Immature natural killer cell (primary cell): Measurements from ENCODE around the gene ACTN4. TPM values are rescaled to one million over a fixed set of nuclear protein-coding genes. Genes with fewer than 3 reads are reported as not detected.

Experiments used
- DNase-seq, 3 donors: peaks; one replicate each; pipeline ENCODE4 v3.0.0; 2022; ENCODE audit warnings: mixed read lengths in 1 of 3
- H3K27ac Mint-ChIP-seq, 6 donors: one replicate each; pipeline ENCODE4 v1.8.0; 2020; ENCODE audit warnings: mixed read lengths in 6 of 6, mild to moderate bottlenecking in 5 of 6, inconsistent platforms in 4 of 6, moderate library complexity in 3 of 6
- H3K27me3 Mint-ChIP-seq, 3 donors: one replicate each; pipeline ENCODE4 v1.8.0; 2020 to 2021; ENCODE audit warnings: low read depth in 3 of 3, mild to moderate bottlenecking in 3 of 3, mixed read lengths in 3 of 3, moderate library complexity in 3 of 3, inconsistent platforms in 1 of 3
- H3K36me3 Mint-ChIP-seq, 3 donors: one replicate each; pipeline ENCODE4 v1.8.0; 2020; ENCODE audit warnings: mixed read lengths in 3 of 3, inconsistent platforms in 2 of 3, mild to moderate bottlenecking in 2 of 3
- H3K4me1 Mint-ChIP-seq, 2 donors: one replicate each; pipeline ENCODE4 v1.8.0; 2020; ENCODE audit warnings: inconsistent platforms in 2 of 2, mild to moderate bottlenecking in 2 of 2, mixed read lengths in 2 of 2, moderate library complexity in 1 of 2
- H3K4me3 Mint-ChIP-seq, 5 donors: one replicate each; pipeline ENCODE4 v1.8.0; 2020; ENCODE audit warnings: mild to moderate bottlenecking in 5 of 5, mixed read lengths in 5 of 5, inconsistent platforms in 3 of 5, moderate library complexity in 3 of 5
- H3K9me3 Mint-ChIP-seq, 6 donors: one replicate each; pipeline ENCODE4 v1.8.0; 2020; ENCODE audit warnings: mild to moderate bottlenecking in 6 of 6, mixed read lengths in 6 of 6, inconsistent platforms in 4 of 6, moderate library complexity in 3 of 6
- polyA plus RNA-seq, 3 donors: library from polyadenylated mRNA; unstranded; fragments of 300-500 nt; fragmentation: Illumina TruSeq; gene quantifications; one replicate each; pipeline ENCODE4 v1.2.3, GENCODE V29; 2021

Gene ACTN4
- polyA plus RNA-seq, 3 donors from 2014 or later: 8.5 to 68.3 (median 17.4) TPM

DNA sequence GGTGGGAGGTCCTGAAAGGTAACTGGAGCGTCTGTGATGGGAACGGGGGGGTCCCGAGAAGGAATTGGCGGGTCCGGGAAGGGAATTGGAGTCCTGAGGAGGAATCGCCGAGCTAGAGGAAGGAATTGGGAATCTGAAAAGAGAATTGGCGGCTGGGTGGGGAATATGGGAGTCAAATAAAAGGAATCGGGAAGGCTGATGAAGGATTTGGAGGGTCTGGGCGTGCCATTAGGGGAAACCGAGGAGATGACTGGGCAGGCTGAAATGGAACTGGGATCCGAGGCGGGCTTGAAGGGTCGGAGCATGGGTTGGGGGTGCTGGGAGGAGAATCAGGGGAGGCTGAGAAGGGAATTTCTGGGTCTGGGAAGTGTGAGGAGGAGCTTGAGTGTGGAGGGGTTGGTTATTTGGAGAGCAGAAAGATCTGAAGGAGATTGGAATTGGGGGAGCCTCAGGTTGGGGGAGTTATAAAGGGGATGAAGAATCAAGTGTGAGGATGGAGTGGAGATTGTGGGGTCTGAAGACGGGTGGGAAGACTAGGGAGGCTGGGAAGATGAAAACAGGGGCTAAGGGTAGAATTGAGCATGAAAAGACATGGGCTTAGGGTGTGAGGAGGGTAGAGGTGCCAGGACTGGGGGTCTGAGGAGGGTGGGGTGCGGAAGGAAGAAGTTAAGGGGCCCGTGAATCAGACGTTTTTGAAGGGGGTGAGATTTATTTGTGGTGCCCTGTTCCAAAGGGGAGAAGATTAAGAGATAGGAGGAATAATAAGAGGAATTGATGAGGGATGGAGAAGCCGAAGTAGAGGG is 718 bp downstream of the ACTN4 start:
- H3K36me3 Mint-ChIP-seq: no peaks in the 10 kb centered on the region
- H3K9me3 Mint-ChIP-seq: no peaks in the 10 kb centered on the region
- H3K4me1 Mint-ChIP-seq: peaks cover 53% of the 10 kb centered on the region in 2 donors
- peaks cover 4 to 16% (median 9%) of the 10 kb centered on the region in 3 donors for H3K27me3 Mint-ChIP-seq
- peak overlapping the region; percentile 92 to 100 (median 96) for H3K4me3 Mint-ChIP-seq
- no peak for DNase-seq
- peak overlapping the region; percentile 86 to 95 (median 93) for H3K27ac Mint-ChIP-seq

GRCh38 chr19:38648769-38649304 is 1.4 kb downstream of the ACTN4 start:
- Mint-ChIP-seq H3K27ac (peak overlapping the region; percentile 86 to 95 (median 93)), H3K9me3 (no peaks in the 10 kb centered on the region), H3K4me3 (peak overlapping the region; percentile 92 to 100 (median 96)), H3K27me3 (peaks cover 4 to 16% (median 9%) of the 10 kb centered on the region in 3 donors), H3K4me1 (peaks cover 59% of the 10 kb centered on the region in 2 donors), H3K36me3 (no peaks in the 10 kb centered on the region)
- no peak for DNase-seq

DNA sequence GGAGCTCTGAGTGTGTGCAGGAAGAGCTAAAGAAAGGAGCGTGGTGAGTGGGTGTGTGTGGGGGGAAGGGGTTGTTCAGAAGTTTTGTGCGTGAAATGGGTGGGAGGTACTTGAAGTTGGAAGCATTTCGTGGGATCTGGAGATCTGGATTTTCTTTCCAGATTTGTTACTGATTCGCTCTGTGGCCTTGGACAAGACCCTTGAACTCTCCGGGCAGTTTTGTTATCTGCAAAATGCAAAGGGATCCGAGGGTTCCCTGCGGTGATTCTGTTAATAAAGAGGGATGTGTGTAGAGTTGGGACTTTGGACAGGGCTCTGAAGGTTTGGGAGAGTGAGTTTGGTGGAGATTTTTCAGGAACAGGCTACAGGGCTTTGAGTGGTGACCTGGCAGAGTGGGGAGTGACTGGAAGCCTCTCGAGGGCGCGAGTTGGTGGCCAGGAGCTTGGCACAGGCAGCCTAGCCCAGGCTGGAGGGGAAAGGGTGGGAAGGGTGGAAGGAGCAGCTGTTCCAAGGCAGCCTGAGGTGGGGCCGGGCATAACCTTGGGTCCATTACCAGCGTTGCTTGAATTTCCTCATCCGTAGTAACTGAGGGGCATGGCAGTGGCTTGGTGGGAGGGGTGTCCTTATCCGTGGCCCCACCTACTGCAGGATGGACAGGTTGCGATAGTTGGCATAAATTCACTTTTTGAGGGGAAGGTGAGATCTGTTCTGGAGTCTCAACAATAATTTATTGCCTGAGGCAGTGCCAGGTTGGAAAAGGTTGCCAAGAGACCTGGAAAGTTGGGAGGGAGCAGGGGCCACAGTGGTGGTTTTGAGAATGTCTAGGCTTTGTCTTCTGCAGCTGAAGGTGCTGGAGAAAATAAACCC is 2.1 kb downstream of the ACTN4 start:
- Mint-ChIP-seq H3K9me3 (no peaks in the 10 kb centered on the region), H3K4me3 (peak overlapping the region; percentile 92 to 100 (median 96)), H3K27me3 (peaks cover 4 to 16% (median 9%) of the 10 kb centered on the region in 3 donors), H3K4me1 (peaks cover 66% of the 10 kb centered on the region in 2 donors), H3K27ac (peak overlapping the region; percentile 86 to 95 (median 93)), H3K36me3 (no peaks in the 10 kb centered on the region)
- DNase-seq: no peak

DNA sequence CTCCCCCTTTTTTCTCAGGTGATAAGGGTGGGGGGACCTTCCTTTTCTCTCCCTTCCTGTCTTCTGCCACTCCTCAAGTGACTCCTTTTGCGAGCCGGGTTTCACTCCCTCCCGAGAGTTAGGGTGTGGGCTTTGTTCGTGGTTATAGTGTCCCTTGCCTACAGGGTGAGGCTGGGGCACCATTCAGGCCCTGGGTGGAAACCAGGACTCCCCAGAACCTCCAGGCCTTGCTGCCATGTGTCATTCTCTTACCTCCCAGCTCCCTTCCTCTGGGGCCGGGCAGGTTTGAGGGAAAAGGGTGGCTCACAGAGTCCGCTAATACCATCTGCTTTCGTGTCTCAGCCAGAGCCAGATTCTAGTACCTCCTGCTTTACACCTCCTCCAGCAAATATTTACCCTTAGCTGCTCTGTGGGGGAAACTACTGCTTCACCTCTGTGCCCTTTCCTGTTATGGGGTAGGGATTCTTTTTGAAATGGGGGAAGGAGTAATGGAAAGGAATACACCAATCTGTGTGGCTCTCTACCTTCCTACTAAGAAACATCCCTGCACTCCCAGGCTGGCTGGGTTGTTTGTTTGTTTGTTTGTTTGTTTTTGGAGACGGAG is 2.8 kb downstream of the ACTN4 start:
- Mint-ChIP-seq H3K36me3 (no peaks in the 10 kb centered on the region), H3K27me3 (peaks cover 4 to 16% (median 9%) of the 10 kb centered on the region in 3 donors), H3K9me3 (no peaks in the 10 kb centered on the region), H3K27ac (peak overlapping the region; percentile 86 to 95 (median 93)), H3K4me1 (peaks cover 74% of the 10 kb centered on the region in 2 donors), H3K4me3 (peak overlapping the region; percentile 92 to 100 (median 96))
- no peak for DNase-seq

DNA sequence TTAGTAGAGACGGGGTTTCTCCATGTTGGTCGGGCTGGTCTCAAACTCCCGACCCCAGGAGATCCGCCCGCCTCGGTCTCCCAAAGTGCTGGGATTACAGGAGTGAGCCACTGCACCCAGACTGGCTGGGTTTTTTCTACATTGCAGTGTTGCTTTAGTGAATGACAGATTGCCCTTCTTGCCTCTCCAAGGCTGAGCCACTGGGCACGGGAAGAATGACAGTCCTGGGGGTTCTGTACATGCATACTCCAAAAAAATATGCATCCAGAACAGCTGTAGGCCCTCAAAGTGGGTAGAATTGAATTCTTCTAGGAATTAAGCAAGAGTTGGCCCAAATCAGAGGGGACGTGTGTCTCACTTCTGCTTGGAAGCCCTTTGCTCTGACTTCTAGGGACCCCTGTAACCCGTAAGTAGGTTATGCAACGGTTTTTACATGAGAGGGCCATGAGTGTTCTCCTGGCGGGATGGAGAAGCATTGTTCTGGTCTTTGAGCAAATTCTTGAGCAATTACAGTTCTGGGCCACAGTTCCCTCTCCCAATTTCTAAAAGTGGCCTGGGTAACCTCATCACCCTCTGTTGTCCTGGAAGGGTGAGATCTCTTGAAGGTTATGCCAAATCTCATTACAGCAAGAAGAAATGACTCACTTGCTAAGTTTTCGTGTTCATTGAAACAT is 3.6 kb downstream of the ACTN4 start:
- peaks cover 81% of the 10 kb centered on the region in 2 donors for H3K4me1 Mint-ChIP-seq

DNA sequence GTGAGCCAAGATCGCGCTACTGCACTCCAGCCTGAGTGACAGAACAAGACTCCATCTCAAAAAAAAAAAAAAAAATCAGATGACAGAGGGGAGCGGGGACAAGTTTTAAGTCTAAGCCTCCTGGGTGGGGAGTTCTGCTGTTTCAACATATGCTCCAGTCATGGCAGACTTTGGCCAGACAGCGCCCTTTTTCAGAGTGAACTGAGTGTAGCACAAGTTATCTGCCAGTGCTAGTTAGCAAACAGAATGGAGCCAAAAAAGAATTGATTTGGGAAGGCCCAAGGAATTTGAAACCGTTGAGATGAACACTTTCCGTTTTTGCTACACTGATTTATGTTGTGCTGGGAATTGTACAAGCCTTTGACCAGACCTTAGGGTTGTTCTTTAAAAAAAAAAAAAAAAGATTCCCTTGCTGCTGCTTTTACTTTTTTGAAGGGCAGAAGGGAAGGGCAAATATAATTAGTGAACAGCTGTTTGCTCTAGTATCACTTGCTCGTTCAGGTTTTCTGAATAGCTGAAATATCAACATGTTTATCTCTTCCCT is 5.7 kb downstream of the ACTN4 start:
- Mint-ChIP-seq H3K4me3 (peak overlapping the region in 3 of 5 donors; percentile 22 to 33 (median 27)), H3K27me3 (peaks cover 4 to 8% (median 6%) of the 10 kb centered on the region in 3 donors)

More for the DNA sequence above, 3.6 kb downstream of the ACTN4 start:
- peak overlapping the region; percentile 92 to 100 (median 96) for H3K4me3 Mint-ChIP-seq
- no peak for DNase-seq
- H3K27ac Mint-ChIP-seq: peak overlapping the region; percentile 86 to 95 (median 93)
- peaks cover 4 to 16% (median 9%) of the 10 kb centered on the region in 3 donors for H3K27me3 Mint-ChIP-seq
- H3K9me3 Mint-ChIP-seq: no peaks in the 10 kb centered on the region
- H3K36me3 Mint-ChIP-seq: peaks cover 0 to 2% (median 0%) of the 10 kb centered on the region in 3 donors

GRCh38 chr19:38654628-38655055 is 7.2 kb downstream of the ACTN4 start:
- Mint-ChIP-seq H3K4me1 (peaks cover 98 to 100% of the 10 kb centered on the region in 2 donors), H3K27me3 (peaks cover 0 to 2% (median 0%) of the 10 kb centered on the region in 3 donors), H3K27ac (peak overlapping the region; percentile 86 to 94 (median 92)), H3K9me3 (no peaks in the 10 kb centered on the region), H3K36me3 (peaks cover 0 to 2% (median 0%) of the 10 kb centered on the region in 3 donors), H3K4me3 (peak overlapping the region in 4 of 5 donors; percentile 15 to 70 (median 60))
- DNase-seq: no peak

More for the DNA sequence above, 5.7 kb downstream of the ACTN4 start:
- DNase-seq: no peak
- Mint-ChIP-seq H3K9me3 (no peaks in the 10 kb centered on the region), H3K27ac (peak overlapping the region; percentile 86 to 95 (median 91)), H3K36me3 (peaks cover 0 to 2% (median 0%) of the 10 kb centered on the region in 3 donors), H3K4me1 (peaks cover 98 to 100% of the 10 kb centered on the region in 2 donors)

- no peaks in the 10 kb centered on the region for H3K9me3 Mint-ChIP-seq
- H3K36me3 Mint-ChIP-seq: peaks cover 0 to 2% (median 0%) of the 10 kb centered on the region in 3 donors
- H3K4me3 Mint-ChIP-seq: peak overlapping the region; percentile 50 to 75 (median 69)
- peaks cover 0 to 2% (median 0%) of the 10 kb centered on the region in 3 donors for H3K27me3 Mint-ChIP-seq
- no peak for DNase-seq
- peak overlapping the region; percentile 86 to 94 (median 92) for H3K27ac Mint-ChIP-seq
- peaks cover 98 to 100% of the 10 kb centered on the region in 2 donors for H3K4me1 Mint-ChIP-seq
These were observed 7.8 kb downstream of the ACTN4 start for GRCh38 chr19:38655148-38655824.

DNA sequence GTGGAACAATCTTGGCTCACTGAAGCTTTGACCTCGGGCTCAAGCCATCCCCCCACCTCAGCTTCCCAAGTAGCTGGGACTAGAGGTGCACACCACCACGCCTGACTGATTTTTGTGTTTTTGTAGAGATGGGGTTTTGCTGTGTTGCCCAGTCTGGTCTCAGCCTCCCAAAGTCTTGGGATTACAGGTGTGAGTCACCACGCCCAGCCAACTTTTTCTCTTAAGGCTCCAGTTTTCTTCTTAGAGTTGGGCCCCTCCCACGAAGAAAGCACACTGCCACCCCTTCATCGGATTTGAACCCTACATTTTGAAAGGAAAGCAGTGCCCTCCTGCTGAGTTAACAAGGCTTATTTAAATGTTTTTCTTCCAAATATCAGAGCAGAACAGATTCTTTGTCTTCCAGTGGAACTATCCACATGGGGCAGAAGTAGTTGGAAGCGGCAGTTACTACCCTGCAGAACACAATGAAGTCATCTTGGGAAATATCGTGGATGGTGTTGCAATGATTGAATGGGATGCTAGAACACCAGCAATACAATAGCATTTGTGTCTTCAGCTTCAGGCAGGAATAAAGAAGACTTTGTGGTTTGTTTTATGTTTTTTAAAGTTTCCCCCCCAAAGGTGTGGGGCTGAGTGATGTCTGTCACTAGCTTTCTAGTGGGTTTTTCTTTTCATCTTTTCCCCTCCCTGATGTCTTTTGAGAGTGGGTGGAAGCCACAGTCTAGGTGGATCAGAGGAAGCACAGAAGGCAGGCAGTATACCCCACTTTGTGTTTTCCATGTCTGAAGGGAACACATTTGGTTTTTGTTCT is 8.9 kb downstream of the ACTN4 start:
- H3K4me3 Mint-ChIP-seq: peak overlapping the region; percentile 50 to 75 (median 69)
- peak in 1 of 3 donors; percentile 45 for DNase-seq
- peaks cover 0 to 3% (median 2%) of the 10 kb centered on the region in 3 donors for H3K36me3 Mint-ChIP-seq
- peaks cover 0 to 2% (median 0%) of the 10 kb centered on the region in 3 donors for H3K27me3 Mint-ChIP-seq
- H3K4me1 Mint-ChIP-seq: peaks cover 98 to 100% of the 10 kb centered on the region in 2 donors
- H3K27ac Mint-ChIP-seq: peak overlapping the region; percentile 86 to 94 (median 92)
- no peaks in the 10 kb centered on the region for H3K9me3 Mint-ChIP-seq

DNA sequence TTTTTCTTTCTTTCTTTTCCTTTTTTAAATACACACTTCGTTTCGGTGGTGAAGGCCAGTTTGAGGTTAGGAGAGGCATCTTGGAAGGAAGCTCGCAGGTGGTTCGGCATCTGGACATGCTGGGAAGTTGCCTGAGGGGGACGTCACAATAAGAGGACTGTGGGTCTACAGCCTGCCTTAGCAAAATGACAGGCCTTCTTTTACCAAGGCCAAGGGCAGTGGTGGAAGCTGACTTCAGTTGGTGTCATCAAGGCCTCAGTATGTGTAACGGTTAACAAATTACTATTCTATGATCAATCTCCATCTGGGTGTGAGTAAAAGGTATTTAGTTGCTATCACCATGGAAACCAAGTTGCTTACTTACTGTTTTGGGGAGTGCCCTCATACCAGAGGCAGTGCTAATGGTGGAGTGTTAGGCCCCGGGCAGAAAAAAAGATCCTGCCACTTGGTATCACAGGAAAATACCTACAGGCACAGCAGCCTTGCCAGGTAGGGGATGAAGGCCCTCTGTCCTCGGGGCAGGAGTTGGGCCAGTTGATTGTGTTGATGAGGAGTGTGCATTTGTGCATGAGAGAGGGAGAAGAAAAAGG is 10.3 kb downstream of the ACTN4 start:
- no peaks in the 10 kb centered on the region for H3K9me3 Mint-ChIP-seq
- DNase-seq: no peak
- peaks cover 95 to 98% of the 10 kb centered on the region in 2 donors for H3K4me1 Mint-ChIP-seq
- peaks cover 0 to 2% (median 2%) of the 10 kb centered on the region in 3 donors for H3K27me3 Mint-ChIP-seq
- peak overlapping the region; percentile 18 to 73 (median 38) for H3K4me3 Mint-ChIP-seq
- H3K36me3 Mint-ChIP-seq: peaks cover 0 to 3% (median 2%) of the 10 kb centered on the region in 3 donors
- peak overlapping the region; percentile 86 to 94 (median 90) for H3K27ac Mint-ChIP-seq
